RWPE2 (cell line): ENCODE data around the gene MGAT5B.

ENCODE experiments used
- ATAC-seq: fragments of 200-7000 bp; cut with Tn5 transposase; 3 replicates; pipeline ENCODE4 v1.9.1; 2021; ENCODE audit warnings: low read depth
- DNase-seq: peaks from one replicate; pipeline ENCODE4 v3.0.0-alpha.2; 2020; ENCODE audit warnings: low spot score
- H3K27ac ChIP-seq: fragments of 450-650 bp; 2 replicates; pipeline ENCODE4 v1.5.1; 2017; ENCODE audit warnings: mild to moderate bottlenecking; ENCODE audit not compliant: poor library complexity, severe bottlenecking
- H3K27me3 ChIP-seq: fragments of 250-450 bp; sonication (Bioruptor Pico); 2 replicates; pipeline ENCODE4 v1.5.1; 2021; ENCODE audit warnings: mild to moderate bottlenecking, moderate library complexity; ENCODE audit not compliant: insufficient read depth, poor library complexity, severe bottlenecking
- H3K36me3 ChIP-seq: fragments of 250-450 bp; sonication (Bioruptor Pico); 2 replicates; pipeline ENCODE4 v1.5.1; 2020; ENCODE audit warnings: low read depth, mild to moderate bottlenecking, moderate library complexity
- H3K4me1 ChIP-seq: fragments of 250-450 bp; sonication (Bioruptor Pico); 2 replicates; pipeline ENCODE4 v1.5.1; 2021; ENCODE audit warnings: mild to moderate bottlenecking, moderate library complexity; ENCODE audit not compliant: insufficient read depth, poor library complexity, severe bottlenecking
- H3K4me3 ChIP-seq: fragments of 250-450 bp; sonication (Bioruptor Pico); 2 replicates; pipeline ENCODE4 v1.5.1; 2021; ENCODE audit warnings: mild to moderate bottlenecking, moderate library complexity; ENCODE audit not compliant: severe bottlenecking
- H3K9me3 ChIP-seq: fragments of 250-450 bp; sonication (Bioruptor Pico); 2 replicates; pipeline ENCODE4 v1.5.1; 2021; ENCODE audit warnings: mild to moderate bottlenecking, moderate library complexity; ENCODE audit not compliant: severe bottlenecking
- CTCF ChIP-seq: fragments of 450-650 bp; IDR thresholded peaks from one replicate; pipeline ENCODE4 v1.5.1; 2017; ENCODE audit warnings: mild to moderate bottlenecking, moderate library complexity; ENCODE audit not compliant: poor library complexity, severe bottlenecking

The MGAT5B gene

GRCh38 chr17:76915840-76916510, 47.8 kb downstream of the MGAT5B start:
- DNase-seq (no peak), ATAC-seq (no peak)
- H3K36me3 ChIP-seq = no peaks in the 10 kb centered on the region
- H3K27ac ChIP-seq = no peak overlapping the region
- peaks cover 10% of the 10 kb centered on the region for H3K27me3 ChIP-seq
- no peak overlapping the region for H3K4me3 ChIP-seq
- H3K4me1 ChIP-seq = no peaks in the 10 kb centered on the region
- no peaks in the 10 kb centered on the region for H3K9me3 ChIP-seq
- no peak for TF ChIP-seq CTCF

- no peak overlapping the region for H3K27ac ChIP-seq
- no peaks in the 10 kb centered on the region for H3K4me1 ChIP-seq
- ATAC-seq (no peak), DNase-seq (no peak)
- no peak overlapping the region for H3K4me3 ChIP-seq
- no peak for TF ChIP-seq CTCF
- no peaks in the 10 kb centered on the region for H3K9me3 ChIP-seq
- peaks cover 14% of the 10 kb centered on the region for H3K27me3 ChIP-seq
- no peaks in the 10 kb centered on the region for H3K36me3 ChIP-seq
Measured at GRCh38 chr17:76917829-76918228, 49.6 kb downstream of the MGAT5B start.

- Histone ChIP-seq H3K4me3 (no peak overlapping the region), H3K36me3 (no peaks in the 10 kb centered on the region), H3K27me3 (peaks cover 14% of the 10 kb centered on the region), H3K27ac (no peak overlapping the region), H3K4me1 (no peaks in the 10 kb centered on the region), H3K9me3 (no peaks in the 10 kb centered on the region)
- no peak for TF ChIP-seq CTCF
- DNase-seq (no peak), ATAC-seq (no peak)
Measured at GRCh38 chr17:76918811-76919210, 50.6 kb downstream of the MGAT5B start.

GRCh38 chr17:76920364-76921139, 52.3 kb downstream of the MGAT5B start:
- no peak for DNase-seq
- Histone ChIP-seq H3K4me1 (no peaks in the 10 kb centered on the region), H3K27me3 (peaks cover 14% of the 10 kb centered on the region)

More at GRCh38 chr17:76920364-76921139, 52.3 kb downstream of the MGAT5B start:
- Histone ChIP-seq H3K36me3 (no peaks in the 10 kb centered on the region), H3K4me3 (no peak overlapping the region), H3K9me3 (no peaks in the 10 kb centered on the region), H3K27ac (no peak overlapping the region)
- no peak for ATAC-seq
- TF ChIP-seq CTCF = no peak
